GM19240 (cell line): ENCODE measurements around the gene ODAD3.

Experiments used
- DNase-seq: peaks from one replicate; pipeline ENCODE4 v3.0.0; 2011; ENCODE audit warnings: low spot score; ENCODE audit not compliant: insufficient read length

Gene ODAD3

DNA sequence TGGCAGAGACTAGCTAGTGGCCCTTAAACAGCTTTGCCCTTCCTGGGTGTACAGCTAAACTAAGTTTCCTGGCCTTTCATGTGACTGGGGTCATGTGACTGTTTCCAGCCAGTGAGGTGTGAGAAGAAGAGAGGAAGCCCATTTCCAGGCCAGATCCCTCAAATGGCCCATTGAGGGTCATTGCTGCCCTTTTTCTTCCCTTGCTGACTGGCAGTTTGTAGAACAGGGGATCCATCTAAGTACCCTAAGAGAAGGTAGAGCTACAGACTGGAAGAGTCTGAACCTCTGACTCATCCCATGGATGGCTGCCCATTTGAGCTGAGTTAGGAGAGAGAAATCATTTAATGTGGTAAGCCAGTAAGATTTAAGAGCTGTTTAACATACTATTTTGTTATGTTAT, 57.7 kb downstream of the ODAD3 start:
- no peak for DNase-seq

- DNase-seq, result no peak
Measured at GRCh38 chr19:11375143-11375948, 59.6 kb downstream of the ODAD3 start.

DNA sequence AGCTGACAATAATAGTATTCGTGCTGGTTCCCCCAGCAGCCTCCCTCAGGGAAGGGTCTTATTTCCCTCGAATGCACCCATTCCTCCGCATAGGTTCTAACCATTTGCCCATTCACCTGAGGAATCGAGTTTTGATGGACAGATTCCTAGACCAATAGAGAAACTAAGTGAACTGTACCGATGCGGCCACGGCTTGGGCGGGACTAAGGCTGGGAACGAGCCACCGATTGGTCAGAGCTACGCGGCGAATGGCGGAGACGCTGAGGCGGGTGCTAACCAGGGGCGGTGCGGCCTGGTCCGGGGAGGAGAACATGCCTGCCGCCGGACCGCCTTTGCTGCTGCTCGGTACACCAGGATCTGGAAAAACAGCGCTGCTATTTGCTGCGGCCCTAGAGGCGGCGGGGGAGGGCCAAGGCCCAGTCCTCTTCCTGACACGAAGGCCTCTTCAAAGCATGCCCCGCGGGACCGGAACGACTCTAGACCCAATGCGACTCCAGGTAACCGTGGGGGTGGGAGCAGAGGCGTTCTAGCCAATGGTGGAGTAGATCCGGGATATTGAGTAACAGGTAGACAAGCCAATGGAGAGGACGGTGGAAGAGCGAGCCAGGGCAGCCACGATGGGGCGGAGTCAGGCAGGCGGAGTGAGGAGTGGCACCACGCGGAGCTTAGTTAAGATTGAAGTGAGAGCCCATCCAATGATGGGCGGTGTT, 60.3 kb downstream of the ODAD3 start, which contains the start of gene SWSAP1:
SWSAP1 (plus strand) TSS at position 234 of the 710 bp plus-strand sequence; CDS start at position 249, 15 bp downstream.
- DNase-seq, result peak; percentile 95

- DNase-seq, result no peak
Measured at GRCh38 chr19:11373885-11374432, 61.0 kb downstream of the ODAD3 start.

- DNase-seq, result no peak
Measured at GRCh38 chr19:11373166-11373884, 61.6 kb downstream of the ODAD3 start.

GRCh38 chr19:11370744-11371143, 64.2 kb downstream of the ODAD3 start:
- DNase-seq, result no peak
